A549 treated with CpdA at 1 μM for 4 hours (cell line): ENCODE results near the gene CT45A5. TPM values are rescaled to one million over a fixed set of nuclear protein-coding genes. Genes with fewer than 3 reads are reported as not detected.

Source experiments
- total RNA-seq: library from RNA; stranded (reverse); fragments of 200-300 nt; extraction: Qiagen RNA extraction; gene quantifications from 5 replicates; pipeline ENCODE4 v1.2.3, GENCODE V29; 2022; ENCODE audit warnings: low read depth

CT45A5 gene
- total RNA-seq: 0.05 TPM in 1 of 5 replicates, not detected in the others

GRCh38 chrX:135785403-135785802 lies at the start of gene CT45A5:
TSS of gene CT45A5 (minus strand) at chrX:135785503. CDS start at chrX:135781729, 3,774 bp downstream.

GRCh38 chrX:135819912-135820311 lies 34.6 kb upstream of the CT45A5 start, which contains the start of gene CT45A2:
TSS of gene CT45A2 (minus strand) at chrX:135820012. CDS start at chrX:135816265, 3,747 bp downstream.

GRCh38 chrX:135802687-135803086 lies 17.4 kb upstream of the CT45A5 start, which contains the start of gene CT45A6:
TSS of gene CT45A6 (minus strand) at chrX:135802787. CDS start at chrX:135798993, 3,794 bp downstream.

DNA sequence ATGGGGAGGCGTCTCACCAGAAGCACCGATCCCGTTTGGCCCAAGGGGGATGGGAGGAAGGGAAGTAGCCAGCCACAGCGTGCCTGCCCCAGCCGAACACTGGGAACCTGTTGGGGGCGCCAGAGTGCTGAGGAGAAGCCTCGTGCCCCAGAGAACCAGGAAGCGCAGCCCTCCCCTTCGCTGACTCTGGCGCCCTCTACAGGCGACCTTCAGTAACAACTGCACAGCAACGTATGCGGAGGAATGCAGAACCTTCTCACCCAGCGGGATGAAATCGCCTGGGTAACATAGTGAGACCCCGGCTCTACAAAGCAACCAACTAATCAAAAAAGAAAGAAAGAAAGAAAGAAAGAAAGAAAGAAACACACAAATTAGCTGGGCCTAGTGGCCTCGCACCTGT lies 17.2 kb downstream of the CT45A5 start, which contains the start of gene CT45A3:
Gene CT45A3 (minus strand): TSS at position 101 of the 400 bp plus-strand sequence. CDS start 3,747 bp downstream, outside the sequence.

Other genes with a start within 250 kb of the CT45A5 start
- gene CT45A1, start 71.9 kb downstream of the CT45A5 start, total RNA-seq: 0.11 TPM in 1 of 5 replicates, not detected in the others
- 0.24 to 0.32 TPM in 2 of 5 replicates, not detected in the others for gene CT45A3, start 17.3 kb downstream of the CT45A5 start, total RNA-seq
- gene CT45A6, start 17.3 kb upstream of the CT45A5 start, total RNA-seq: not detected in 5 replicates
- 0.07 TPM in 1 of 5 replicates, not detected in the others for gene CT45A2, start 34.5 kb upstream of the CT45A5 start, total RNA-seq
- gene CT45A7, start 51.8 kb upstream of the CT45A5 start, total RNA-seq: not detected in 5 replicates
- gene CT45A8, start 69.0 kb upstream of the CT45A5 start, total RNA-seq: not detected in 5 replicates
- gene CT45A9, start 86.3 kb upstream of the CT45A5 start, total RNA-seq: not detected in 5 replicates
- 0.27 to 0.37 TPM (median 0.29 TPM) in 3 of 5 replicates, not detected in the others for gene CT45A10, start 107.9 kb upstream of the CT45A5 start, total RNA-seq
- 0.02 to 0.07 TPM (median 0.05 TPM) in 3 of 5 replicates, not detected in the others for gene SAGE1, start 108.2 kb upstream of the CT45A5 start, total RNA-seq
- gene MMGT1, start 188.5 kb upstream of the CT45A5 start, total RNA-seq: 15.2 to 16.8 TPM (median 15.9 TPM) in 5 replicates
- gene SLC9A6, start 199.9 kb upstream of the CT45A5 start, total RNA-seq: 6.7 to 8.9 TPM (median 8.3 TPM) in 5 replicates